HG02571 (cell line): ENCODE results near the gene ZNF160.

Source experiments
- ATAC-seq: cut with Tn5 transposase; IDR thresholded peaks from one replicate; pipeline ENCODE4 v1.9.1; 2021; ENCODE audit warnings: mild to moderate bottlenecking, moderate library complexity; ENCODE audit not compliant: unreplicated experiment

Gene ZNF160

DNA sequence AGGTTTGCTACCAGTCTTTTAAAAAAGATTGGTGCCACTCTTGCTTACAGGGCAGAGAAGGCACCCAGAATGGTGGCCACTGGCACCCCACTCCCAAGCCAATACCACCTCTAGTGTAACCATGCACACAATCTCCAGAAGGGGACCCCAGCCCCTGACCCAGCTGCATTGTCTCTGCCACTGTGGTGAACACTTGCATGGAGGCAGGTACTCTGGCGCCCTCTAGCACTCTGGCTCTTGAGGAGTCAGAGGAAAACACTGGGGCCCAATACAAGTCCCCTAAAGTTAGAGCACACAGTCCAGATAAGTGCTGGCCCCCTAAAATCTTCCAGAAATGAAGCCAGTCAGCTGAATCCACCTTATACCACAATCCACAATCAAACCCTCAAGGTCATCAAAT lies 83.5 kb downstream of the ZNF160 start:
- ATAC-seq: no peak
